CD4-positive, alpha-beta T cell (primary cell): Measurements from ENCODE around the gene AGBL2. TPM values are rescaled to one million over a fixed set of nuclear protein-coding genes. Genes with fewer than 3 reads are reported as not detected.

Experiments
- ATAC-seq: fragments of 200-7000 bp; cut with Tn5 transposase; one replicate; pipeline ENCODE4 v1.10.0; 2022; ENCODE audit warnings: mild to moderate bottlenecking; ENCODE audit not compliant: poor library complexity
- CTCF ChIA-PET: fragments of 350-600 bp; sonication (Branson Sonifier 250); formaldehyde crosslinking; loops from one replicate; lab custom pipeline; 2021; ENCODE audit warnings: antibody characterized with exemption, inconsistent platforms; lab: Charles Lee
- POLR2A ChIA-PET: fragments of 350-600 bp; sonication (Branson Sonifier 250); formaldehyde crosslinking; loops from one replicate; lab custom pipeline; 2021; ENCODE audit warnings: antibody characterized with exemption, inconsistent platforms; lab: Charles Lee
- DNase-seq, 14 experiments: peaks; one replicate each; pipeline ENCODE4 v3.0.0-alpha.2; 2013 to 2020; ENCODE audit warnings: mixed read lengths in 2 of 14
- H3K27ac ChIP-seq, 2 donors: one replicate each; pipeline versions ENCODE4 v1.5.1 to v1.7.0; 2013; ENCODE audit warnings: low read length in 2 of 2, low read depth in 1 of 2, mild to moderate bottlenecking in 1 of 2
- H3K27me3 ChIP-seq, 2 experiments: 1 replicate in 1 of 2; 2 replicates in 1 of 2; pipeline versions ENCODE4 v1.6.1 to v1.7.0; 2013; ENCODE audit warnings: low read length in 2 of 2, control low read depth in 1 of 2, mild to moderate bottlenecking in 1 of 2, moderate library complexity in 1 of 2; ENCODE audit not compliant: insufficient read depth in 2 of 2, control insufficient read depth in 1 of 2
- H3K36me3 ChIP-seq: one replicate; pipeline ENCODE4 v1.6.1; 2013; ENCODE audit warnings: low read length, control low read depth; ENCODE audit not compliant: insufficient read depth
- H3K4me1 ChIP-seq: one replicate; pipeline ENCODE4 v1.6.1; 2013; ENCODE audit warnings: low read length, control low read depth; ENCODE audit not compliant: insufficient read depth
- H3K4me3 ChIP-seq: one replicate; pipeline ENCODE4 v1.5.1; 2013; ENCODE audit warnings: mild to moderate bottlenecking, low read length, moderate library complexity
- H3K9me3 ChIP-seq, 2 experiments: 1 replicate in 1 of 2; 2 replicates in 1 of 2; pipeline versions ENCODE4 v1.6.1 to v1.7.0; 2013; ENCODE audit warnings: low read length in 2 of 2, mild to moderate bottlenecking in 2 of 2, control low read depth in 1 of 2, moderate library complexity in 1 of 2; ENCODE audit not compliant: control insufficient read depth in 1 of 2, insufficient read depth in 1 of 2
- H3K27ac Mint-ChIP-seq: one replicate; pipeline ENCODE4 v1.8.0; 2020; ENCODE audit warnings: mixed read lengths
- H3K27me3 Mint-ChIP-seq: one replicate; pipeline ENCODE4 v1.8.0; 2021; ENCODE audit warnings: mixed read lengths
- H3K36me3 Mint-ChIP-seq: one replicate; pipeline ENCODE4 v1.8.0; 2021; ENCODE audit warnings: low read depth, mixed read lengths
- H3K4me1 Mint-ChIP-seq: one replicate; pipeline ENCODE4 v1.8.0; 2021; ENCODE audit warnings: low read depth, mixed read lengths
- H3K4me3 Mint-ChIP-seq: one replicate; pipeline ENCODE4 v1.8.0; 2020; ENCODE audit warnings: mild to moderate bottlenecking, mixed read lengths
- H3K9me3 Mint-ChIP-seq: one replicate; pipeline ENCODE4 v1.8.0; 2020; ENCODE audit warnings: mixed read lengths
- CTCF ChIP-seq: fragments of 200-600 bp; IDR thresholded peaks from one replicate; pipeline ENCODE4 v1.8.0; 2022; ENCODE audit warnings: antibody characterized with exemption, mild to moderate bottlenecking
- intact Hi-C, 2 experiments: fragments of 100-400 bp; cut with DNase I in 1 of 2; cut with micrococcal nuclease in 1 of 2; formaldehyde crosslinking; loops; one replicate each; pipeline versions ENCODE4 v1.15.1 to v1.9.0; 2023 to 2025; cut with DNase I, micrococcal nuclease
- total RNA-seq, 174 experiments: library from RNA in 2 of 174; stranded (reverse) in 2 of 174; gene quantifications; one replicate each; pipeline ENCODE4 v1.2.3 and lab custom pipeline; 2021 to 2026

Gene AGBL2
- total RNA-seq, 2 experiments from 2014 or later = 3.6 to 4.4 TPM

GRCh38 chr11:47672283-47672730 lies 42.9 kb downstream of the AGBL2 start:
- intact Hi-C loops = no loop called here
- H3K27ac Mint-ChIP-seq = no peak overlapping the region
- no peaks in the 10 kb centered on the region for H3K9me3 ChIP-seq
- POLR2A ChIA-PET = no interaction called here
- no peaks in the 10 kb centered on the region for H3K4me1 Mint-ChIP-seq
- H3K36me3 ChIP-seq = no peaks in the 10 kb centered on the region
- no peak for TF ChIP-seq CTCF
- no peak overlapping the region for H3K4me3 ChIP-seq
- no peak overlapping the region for H3K27ac ChIP-seq
- no peaks in the 10 kb centered on the region for H3K4me1 ChIP-seq
- no peaks in the 10 kb centered on the region for H3K27me3 ChIP-seq
- no peaks in the 10 kb centered on the region for H3K27me3 Mint-ChIP-seq
- no peaks in the 10 kb centered on the region for H3K9me3 Mint-ChIP-seq
- CTCF ChIA-PET = no interaction called here
- H3K4me3 Mint-ChIP-seq = no peak overlapping the region
- no peak for ATAC-seq
- H3K36me3 Mint-ChIP-seq = no peaks in the 10 kb centered on the region
- DNase-seq = no peak

GRCh38 chr11:47669856-47670255 lies 45.3 kb downstream of the AGBL2 start:
- DNase-seq = no peak
- Mint-ChIP-seq H3K9me3 (no peaks in the 10 kb centered on the region), H3K36me3 (no peaks in the 10 kb centered on the region), H3K27me3 (no peaks in the 10 kb centered on the region), H3K4me1 (no peaks in the 10 kb centered on the region), H3K4me3 (no peak overlapping the region), H3K27ac (no peak overlapping the region)
- no peak for ATAC-seq
- Histone ChIP-seq H3K4me1 (no peaks in the 10 kb centered on the region), H3K27ac (no peak overlapping the region), H3K4me3 (no peak overlapping the region), H3K9me3 (no peaks in the 10 kb centered on the region), H3K27me3 (no peaks in the 10 kb centered on the region), H3K36me3 (no peaks in the 10 kb centered on the region)
- TF ChIP-seq CTCF = no peak
- intact Hi-C loops = no loop called here
- ChIA-PET POLR2A (no interaction called here), CTCF (no interaction called here)

GRCh38 chr11:47668665-47669064 lies 46.5 kb downstream of the AGBL2 start:
- TF ChIP-seq CTCF = no peak
- CTCF ChIA-PET = no interaction called here
- Mint-ChIP-seq H3K27me3 (no peaks in the 10 kb centered on the region), H3K36me3 (no peaks in the 10 kb centered on the region), H3K27ac (no peak overlapping the region), H3K4me3 (no peak overlapping the region), H3K9me3 (no peaks in the 10 kb centered on the region), H3K4me1 (no peaks in the 10 kb centered on the region)
- intact Hi-C loops = no loop called here
- no peaks in the 10 kb centered on the region for H3K9me3 ChIP-seq
- H3K36me3 ChIP-seq = no peaks in the 10 kb centered on the region
- H3K4me3 ChIP-seq = no peak overlapping the region
- H3K27me3 ChIP-seq = no peaks in the 10 kb centered on the region
- no peak for ATAC-seq
- no peaks in the 10 kb centered on the region for H3K4me1 ChIP-seq
- no peak overlapping the region for H3K27ac ChIP-seq
- POLR2A ChIA-PET = no interaction called here
- DNase-seq = no peak
